Stimulated activated CD4-positive, alpha-beta T cell treated with anti-CD3 and anti-CD28 coated beads, Interleukin-1b, Interleukin-23, amount 100 ng/mL, for 1 hour (primary cell): Measurements from ENCODE around the gene TAF4.

ENCODE experiments used
- DNase-seq, 2 donors: peaks; one replicate each; pipeline ENCODE4 v3.0.0-alpha.2; 2020; ENCODE audit warnings: low read depth in 2 of 2

The TAF4 gene

DNA sequence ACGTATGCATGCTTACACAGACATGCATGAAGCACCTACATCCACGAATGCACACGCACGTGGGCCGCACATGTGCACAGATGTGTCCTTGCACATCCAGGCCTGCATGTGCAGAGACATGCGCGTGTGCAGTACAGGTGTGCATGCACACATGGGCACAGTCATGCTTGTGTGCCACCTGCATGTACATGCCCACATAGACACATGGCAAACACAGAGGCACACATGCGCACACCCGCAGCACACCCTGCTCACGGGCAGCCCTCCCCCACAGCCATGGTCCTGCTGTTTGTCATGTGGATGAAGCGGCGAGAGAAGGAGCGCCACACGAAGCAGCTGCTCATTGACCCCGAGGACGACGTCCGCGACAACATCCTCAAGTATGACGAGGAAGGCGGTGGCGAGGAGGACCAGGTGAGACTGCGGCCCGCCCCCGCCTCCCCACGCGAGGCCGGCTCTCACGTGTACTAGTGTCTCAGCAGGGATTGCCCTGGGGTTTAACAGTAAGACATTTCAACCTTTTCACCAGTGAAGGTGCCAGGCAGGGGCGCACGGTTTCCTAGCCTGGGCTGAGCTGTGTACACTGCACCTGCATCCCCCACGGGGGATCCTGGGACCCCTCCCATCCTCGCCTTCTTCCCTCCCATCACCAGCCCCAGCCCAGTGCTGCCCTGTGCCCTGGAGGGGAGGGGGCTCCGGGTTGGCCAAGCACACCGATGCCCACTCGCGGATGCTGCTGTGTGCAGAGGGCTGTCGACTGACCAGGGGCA lies 132.8 kb downstream of the TAF4 start:
- DNase-seq = no peak

DNA sequence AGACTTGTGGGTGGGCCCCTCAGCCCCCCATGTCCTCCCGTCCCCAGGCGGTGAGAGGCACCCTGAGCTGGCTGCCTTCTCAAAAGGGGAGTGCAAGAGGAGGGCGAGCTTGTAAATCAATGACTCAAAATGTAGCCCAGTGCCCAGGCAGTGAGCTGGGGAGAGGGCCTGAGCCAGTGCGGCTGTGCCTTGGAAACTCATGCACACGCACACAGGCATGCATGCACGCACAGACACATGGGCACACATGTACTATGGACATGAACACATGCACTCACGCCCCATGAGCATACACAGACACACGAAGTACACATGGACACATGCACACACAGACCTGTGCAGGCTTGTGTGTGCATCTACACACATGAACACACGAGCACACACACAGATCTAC lies 133.5 kb downstream of the TAF4 start:
- no peak for DNase-seq

DNA sequence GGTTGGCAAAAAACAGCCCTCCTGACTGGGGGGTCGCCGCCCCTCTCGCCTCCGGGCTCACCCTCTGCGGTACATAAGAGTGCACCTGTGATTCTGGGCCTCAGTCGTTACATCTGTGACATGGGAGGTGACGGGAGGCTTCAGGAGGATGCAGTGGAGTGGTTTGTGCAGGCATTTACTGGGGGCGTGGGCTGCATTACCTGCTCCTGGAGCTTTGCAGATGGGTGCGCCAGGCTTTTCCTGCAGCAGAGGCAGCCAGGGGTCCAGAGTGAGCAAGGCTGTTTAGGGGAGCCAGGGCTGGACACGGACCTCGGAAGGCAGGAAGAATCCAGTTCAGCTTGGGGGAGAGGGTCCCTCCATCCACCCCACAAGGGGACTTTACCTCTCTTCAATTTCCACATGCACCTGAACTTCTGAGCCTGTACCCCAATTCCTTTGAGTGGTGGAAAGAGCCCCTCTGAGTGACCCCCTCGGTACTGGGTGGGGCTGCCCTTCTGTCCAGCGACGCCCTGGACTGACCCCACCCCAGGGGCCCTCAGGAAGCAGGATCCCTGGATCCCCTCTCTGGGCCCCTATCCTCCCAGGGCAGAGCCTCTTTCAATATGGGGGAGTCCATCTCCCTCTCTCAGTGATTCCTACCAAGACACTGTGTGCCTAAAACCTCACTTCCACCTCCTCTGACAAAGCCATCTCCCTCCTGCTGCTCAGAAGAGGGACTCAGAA lies 134.0 kb downstream of the TAF4 start:
- no peak for DNase-seq

DNA sequence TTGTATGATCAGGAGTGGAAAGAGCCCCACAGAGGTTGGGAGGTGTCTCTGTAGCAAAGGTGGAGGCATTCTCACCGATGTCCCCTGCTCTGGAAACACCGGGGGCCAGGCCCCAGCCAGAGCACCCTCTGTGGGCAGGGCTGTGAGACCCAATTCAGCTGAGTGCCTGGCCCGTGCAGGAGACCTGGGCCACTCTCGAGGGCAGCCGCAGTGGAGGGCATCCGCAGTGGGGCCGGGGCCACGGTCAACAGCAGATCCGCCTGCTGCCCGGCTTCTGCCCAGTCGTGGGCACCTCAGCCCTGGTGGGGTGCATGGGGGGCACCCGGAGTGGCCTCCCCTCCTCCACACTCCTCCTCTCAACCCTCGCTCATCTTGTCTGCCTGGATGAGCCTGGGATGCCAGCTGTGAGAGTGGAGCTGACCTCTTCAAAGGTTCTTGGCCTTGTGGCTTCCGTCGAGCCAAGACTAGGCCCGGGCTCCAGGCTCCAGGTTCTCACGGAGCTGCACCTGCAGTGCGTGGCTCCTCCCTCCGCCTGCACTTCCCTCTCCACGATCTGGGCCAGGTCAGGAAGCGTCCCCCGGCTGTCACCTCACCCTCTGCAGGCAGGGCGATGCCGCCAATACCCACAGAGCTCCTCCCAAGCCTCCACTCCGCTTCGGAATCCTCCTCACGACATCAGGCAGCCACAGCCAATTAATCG lies 134.8 kb downstream of the TAF4 start:
- no peak for DNase-seq

DNA sequence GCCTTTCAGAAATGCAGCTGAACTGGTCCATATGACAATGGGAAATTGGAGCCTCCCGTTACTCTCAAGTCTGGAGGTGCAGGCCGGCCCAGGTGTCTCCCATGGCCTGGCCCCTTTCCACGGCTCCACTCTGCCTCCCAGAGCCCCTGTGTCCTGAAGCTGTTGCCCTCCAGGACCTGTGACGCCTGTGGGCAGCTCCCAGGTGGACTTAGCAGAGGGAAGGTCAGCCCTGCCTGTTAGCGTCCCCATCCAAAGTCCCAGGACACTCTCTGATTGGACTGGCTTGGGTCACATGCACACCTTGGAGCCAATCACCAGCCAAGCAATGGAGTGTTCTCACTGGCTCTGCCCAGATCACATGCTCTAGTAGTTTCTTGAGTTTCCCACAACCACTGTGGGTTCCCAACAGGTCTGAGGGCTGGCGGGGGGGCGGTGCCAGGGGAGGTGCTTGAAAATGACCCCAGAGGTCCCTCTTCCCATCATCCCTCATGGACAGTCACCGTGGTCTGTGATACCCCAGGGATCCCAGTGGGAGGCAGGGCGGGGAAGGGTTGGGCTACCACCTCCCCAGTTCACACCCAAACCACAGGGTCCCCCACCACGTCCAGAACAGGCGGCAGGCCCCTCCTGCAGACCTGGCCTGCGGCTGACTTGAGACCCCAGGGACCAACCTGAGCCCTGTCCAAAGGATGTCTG lies 135.6 kb downstream of the TAF4 start:
- DNase-seq = no peak

DNA sequence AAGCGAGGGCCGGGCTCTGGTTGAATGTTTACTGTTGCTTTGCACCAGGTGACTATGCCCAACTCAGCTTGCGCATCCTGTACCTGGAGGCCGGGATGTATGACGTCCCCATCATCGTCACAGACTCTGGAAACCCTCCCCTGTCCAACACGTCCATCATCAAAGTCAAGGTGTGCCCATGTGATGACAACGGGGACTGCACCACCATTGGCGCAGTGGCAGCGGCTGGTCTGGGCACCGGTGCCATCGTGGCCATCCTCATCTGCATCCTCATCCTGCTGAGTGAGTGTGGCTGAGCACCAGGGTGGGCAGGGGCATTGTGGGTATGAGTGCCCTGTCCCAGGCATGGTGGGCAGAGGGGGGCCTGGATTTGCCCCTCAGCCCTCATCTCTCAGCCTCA lies 136.1 kb downstream of the TAF4 start:
- no peak for DNase-seq

DNA sequence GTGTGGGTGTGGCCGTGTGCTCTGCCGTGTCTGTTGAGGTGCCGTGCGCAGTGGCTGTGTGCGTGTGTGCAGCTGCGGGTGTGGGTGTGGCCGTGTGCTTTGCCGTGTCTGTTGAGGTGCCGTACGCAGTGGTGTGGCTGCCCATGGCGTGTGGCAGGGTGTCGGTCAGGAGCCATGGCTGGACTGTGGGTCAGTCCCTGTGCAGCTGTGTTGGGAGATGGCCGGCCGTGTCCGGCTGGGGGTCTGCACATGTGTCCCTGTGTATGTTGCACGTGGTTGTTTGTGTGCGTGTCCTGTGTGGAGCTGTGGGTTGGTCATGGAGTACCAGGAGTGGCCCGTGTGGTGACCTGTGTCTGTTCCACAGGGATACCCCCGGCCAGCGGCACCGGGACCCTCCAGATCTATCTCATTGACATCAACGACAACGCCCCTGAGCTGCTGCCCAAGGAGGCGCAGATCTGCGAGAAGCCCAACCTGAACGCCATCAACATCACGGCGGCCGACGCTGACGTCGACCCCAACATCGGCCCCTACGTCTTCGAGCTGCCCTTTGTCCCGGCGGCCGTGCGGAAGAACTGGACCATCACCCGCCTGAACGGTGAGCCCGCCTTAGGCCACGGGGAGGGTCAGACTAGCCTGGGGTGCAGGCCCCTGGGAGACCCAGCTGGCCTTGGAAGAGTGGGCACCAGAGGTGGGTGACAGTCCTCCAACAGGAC lies 137.7 kb downstream of the TAF4 start:
- no peak for DNase-seq

DNA sequence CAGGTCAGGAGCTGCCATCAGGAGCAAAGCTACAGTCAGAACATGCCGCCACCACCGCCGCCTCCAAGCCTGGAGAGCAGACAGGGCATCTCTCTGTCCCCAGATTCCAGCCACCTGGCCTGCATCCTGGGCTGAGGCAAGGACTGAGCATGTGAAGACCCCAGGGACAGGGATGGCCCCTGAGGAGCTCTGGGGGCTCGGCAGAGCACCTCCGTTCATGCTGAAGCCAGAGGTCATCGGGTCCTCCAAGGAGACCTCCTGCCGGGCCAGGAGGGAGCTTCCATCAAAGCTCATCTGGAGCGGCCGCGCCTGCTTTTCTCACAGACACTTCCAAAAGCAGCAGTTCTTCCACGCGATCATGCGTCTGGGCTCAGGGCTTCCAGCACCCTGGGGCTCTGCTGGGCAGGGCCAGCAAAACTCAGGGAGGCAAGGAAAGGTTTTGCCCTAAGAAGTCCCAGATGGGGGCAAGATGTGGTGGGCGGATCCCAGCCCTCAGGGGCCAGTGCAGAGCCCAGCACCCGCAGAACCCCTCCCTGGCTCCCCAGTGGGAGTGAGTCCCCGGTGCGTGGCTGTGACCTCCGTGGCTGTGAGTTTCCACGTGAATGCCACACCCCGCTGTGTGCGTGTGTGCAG lies 138.4 kb downstream of the TAF4 start:
- no peak for DNase-seq

DNA sequence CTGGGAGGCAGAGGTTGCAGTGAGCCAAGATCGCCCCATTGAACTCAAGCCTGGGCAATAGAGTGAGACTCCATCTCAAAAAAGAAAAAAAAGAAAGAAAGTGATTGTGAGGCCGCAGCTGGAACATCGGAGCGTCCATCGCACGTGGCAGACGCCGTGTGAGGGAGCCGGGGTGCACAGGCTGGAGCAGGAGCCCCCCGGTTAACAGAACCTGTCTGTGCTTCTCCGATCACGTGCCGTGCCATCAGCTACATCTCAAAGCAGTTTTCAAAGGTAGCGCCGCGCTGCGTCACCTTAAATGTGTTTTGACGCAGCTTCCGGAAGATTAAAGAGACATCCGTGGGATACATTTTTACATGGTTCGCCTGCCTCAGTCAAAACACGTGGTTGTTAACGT lies 138.9 kb downstream of the TAF4 start:
- no peak for DNase-seq

DNA sequence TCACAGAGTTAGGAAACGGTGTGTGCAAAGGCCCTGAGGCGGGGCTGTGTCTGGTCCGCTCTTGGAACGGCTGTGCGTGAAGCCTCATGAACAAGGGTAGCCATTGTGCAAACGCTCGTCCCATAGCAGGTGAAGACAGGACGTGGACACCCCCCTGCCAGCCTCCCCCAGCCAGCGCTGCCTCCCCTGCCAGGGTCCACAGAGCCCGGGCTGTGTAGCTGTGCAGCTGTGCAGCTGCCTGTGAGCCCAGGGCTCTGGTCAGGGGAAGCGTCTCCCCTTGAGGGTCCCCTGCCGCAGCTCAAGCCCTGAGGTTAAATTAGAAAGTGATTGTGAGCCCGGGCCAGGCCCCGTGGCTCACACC lies 139.4 kb downstream of the TAF4 start:
- DNase-seq = no peak

DNA sequence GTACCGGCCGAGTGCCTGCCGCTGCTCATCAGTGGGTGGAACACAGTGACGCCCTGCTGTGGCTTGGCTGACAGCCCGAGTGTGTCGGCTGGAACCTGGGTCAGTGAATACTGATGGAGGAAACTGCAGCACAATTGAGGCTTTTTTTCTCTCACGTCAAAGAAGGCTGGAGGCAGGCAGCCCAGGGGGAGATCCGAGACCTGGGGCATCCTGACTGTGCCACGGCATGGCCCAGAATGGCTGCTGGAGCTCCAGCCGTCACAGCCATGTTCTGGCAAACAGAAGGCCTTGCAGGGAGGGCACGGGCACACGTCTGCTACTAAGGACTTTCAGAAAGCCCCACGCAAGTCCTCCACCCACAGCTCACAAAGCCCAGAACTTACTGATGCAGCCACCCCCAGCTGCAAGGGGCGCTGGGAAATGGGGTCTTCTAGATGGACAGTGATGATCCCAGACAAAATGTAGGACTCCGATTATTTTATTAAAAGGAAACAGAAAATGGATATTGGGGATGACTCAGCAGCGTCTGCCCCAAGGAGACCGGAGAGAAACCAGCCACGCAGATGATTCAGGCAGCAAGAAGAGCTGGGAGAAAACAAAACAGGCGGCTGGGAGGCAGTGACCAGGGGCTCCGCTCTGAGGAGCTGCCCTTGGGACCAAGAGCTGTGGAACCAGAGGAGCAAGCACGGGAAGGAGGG lies 140.0 kb downstream of the TAF4 start:
- DNase-seq = no peak

DNA sequence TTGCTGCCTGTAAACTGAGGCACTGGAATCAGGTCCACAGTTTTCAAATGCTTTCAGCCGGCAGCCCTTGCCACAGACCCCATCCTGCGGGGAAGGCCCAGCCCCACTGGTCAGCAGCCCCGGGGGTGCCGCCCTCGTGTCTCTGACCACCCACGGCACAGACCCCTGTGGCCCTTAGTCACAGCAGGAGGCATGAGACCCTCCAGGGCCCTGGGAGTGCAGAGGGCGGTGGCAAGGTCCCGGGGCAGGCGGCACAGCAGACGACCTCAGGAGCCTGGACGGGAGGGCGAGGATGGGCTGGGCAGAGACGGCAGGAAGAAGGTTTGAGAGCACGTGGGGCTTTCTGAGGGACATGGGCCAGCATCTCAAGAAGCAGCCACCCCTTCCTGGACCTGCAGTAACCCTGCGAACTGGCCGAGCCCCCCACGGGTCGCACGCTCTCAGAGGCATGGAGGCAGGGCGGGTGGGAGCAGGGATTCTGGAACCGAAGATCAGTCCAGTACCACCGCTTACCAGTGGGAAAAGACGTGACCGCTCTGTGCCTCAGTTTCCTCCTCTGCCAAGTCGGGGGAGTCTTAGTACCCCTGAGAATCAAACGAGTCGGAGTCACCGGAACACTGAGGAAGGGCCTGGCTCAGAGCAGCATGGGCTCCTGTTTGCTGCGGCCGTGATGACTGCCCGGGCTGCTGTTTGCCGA lies 140.7 kb downstream of the TAF4 start:
- no peak for DNase-seq
